ENCODE measurements around the gene ZFY. TPM values are rescaled to one million over a fixed set of nuclear protein-coding genes. Genes with fewer than 3 reads are reported as not detected.

Gene ZFY
- total and polyA plus RNA-seq, 10 of the 15 experiments (the other 5 are each of a cell fraction or from before 2014, with no cell fraction given) = not detected

DNA sequence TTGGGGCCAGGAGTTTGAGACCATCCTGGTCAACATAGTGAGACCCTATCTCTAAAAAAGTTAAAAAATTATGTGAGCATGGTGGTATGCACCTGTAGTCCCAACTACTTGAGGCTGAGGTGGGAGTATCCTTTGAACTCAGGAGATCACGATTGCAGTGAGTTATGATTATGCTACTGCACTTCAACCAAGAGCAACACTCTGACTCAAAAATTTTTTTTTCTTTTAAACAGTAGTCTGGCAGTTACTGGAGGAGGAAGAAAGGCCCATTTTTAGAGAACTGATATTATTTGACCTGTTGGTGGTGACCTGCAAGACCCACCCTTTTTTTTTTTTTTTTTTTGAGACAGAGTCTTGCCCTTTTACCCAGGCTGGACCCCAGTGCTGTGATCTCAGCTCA, 29.6 kb downstream of the ZFY start (continued):
- TF ChIP-seq GATAD2B (conservative IDR thresholded peaks at IDR 0.05; ENCODE audit: low read depth) = no peak
- no peak for TF ChIP-seq MEF2B (IDR thresholded peaks at IDR 0.05; ENCODE audit: partially characterized antibody, poor library complexity, severe bottlenecking)
- TF ChIP-seq SIN3A (IDR thresholded peaks at IDR 0.05; ENCODE audit: low read depth, low read length) = no peak

DNA sequence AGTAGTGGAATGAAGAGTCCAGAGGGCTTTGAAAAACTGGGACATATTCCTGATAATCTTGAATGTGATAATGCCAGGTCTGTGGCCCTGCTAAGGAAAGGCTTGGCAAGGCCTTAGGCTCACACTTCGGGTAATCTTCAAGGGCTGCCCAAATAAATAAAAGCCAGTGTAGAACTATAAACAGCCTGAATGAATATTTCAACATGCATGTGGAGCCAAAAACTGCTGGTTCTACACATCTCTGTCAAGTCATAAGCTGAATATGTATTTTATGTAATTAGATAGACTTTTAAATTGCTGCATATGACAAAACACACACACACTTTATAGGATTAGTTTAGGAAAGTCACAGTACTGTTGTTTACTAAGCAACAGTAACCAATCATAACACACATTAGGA, 30.4 kb downstream of the ZFY start:
- WGBS (ENCODE audit: insufficient coverage, insufficient replicate concordance, low lambda C conversion rate, missing lambda C conversion rate) = no CpG with 5 or more reads among the region's 1 CpG
- BruUV-seq (replicated peaks) = no TSS peak
- ChIA-PET SMC1A (ENCODE audit: uncharacterized antibody, unreplicated experiment) (no interaction called here), POLR2A (no interaction called here), CTCF (no interaction called here), RAD21 (ENCODE audit: unreplicated experiment) (no interaction called here)
- Histone ChIP-seq H3K4me3 (no peak overlapping the region), H3K27ac (ENCODE audit: control insufficient read depth, insufficient read depth) (no peak overlapping the region), H3K4me2 (ENCODE audit: control insufficient read depth, insufficient read depth) (no peak overlapping the region), H4K20me1 (ENCODE audit: control insufficient read depth, insufficient read depth) (no peaks in the 10 kb centered on the region), H2AFZ (ENCODE audit: control insufficient read depth, low read depth, low read length) (no peak overlapping the region), H3K9me3 (replicated peaks; ENCODE audit: control insufficient read depth, insufficient read depth, low read length) (no peaks in the 10 kb centered on the region), H3K4me1 (ENCODE audit: control insufficient read depth, insufficient read depth, low read length) (no peaks in the 10 kb centered on the region), H3K79me2 (ENCODE audit: control insufficient read depth, insufficient read depth, low read length) (no peaks in the 10 kb centered on the region), H3K9ac (ENCODE audit: control insufficient read depth, insufficient read depth, low read length) (no peak overlapping the region), H3K27me3 (replicated peaks in 1 of 2; ENCODE audit: control insufficient read depth in 2 of 2, insufficient read depth in 2 of 2, low read length in 1 of 2) (no peaks in the 10 kb centered on the region), H3K36me3 (ENCODE audit: control insufficient read depth in 2 of 2, insufficient read depth in 2 of 2, low read length in 1 of 2) (no peaks in the 10 kb centered on the region)
- FAIRE-seq = no peak
- in situ Hi-C loops (cut with MboI) (no loop called here), intact Hi-C loops (cut with micrococcal nuclease; ENCODE audit: unreplicated experiment) (no loop called here)
- ATAC-seq = no peak
- no peak for TF ChIP-seq MYC (IDR thresholded peaks at IDR 0.05; ENCODE audit: insufficient read depth, insufficient read length, insufficient replicate concordance, low read length, severe bottlenecking)
- TF ChIP-seq, protein P1, sequence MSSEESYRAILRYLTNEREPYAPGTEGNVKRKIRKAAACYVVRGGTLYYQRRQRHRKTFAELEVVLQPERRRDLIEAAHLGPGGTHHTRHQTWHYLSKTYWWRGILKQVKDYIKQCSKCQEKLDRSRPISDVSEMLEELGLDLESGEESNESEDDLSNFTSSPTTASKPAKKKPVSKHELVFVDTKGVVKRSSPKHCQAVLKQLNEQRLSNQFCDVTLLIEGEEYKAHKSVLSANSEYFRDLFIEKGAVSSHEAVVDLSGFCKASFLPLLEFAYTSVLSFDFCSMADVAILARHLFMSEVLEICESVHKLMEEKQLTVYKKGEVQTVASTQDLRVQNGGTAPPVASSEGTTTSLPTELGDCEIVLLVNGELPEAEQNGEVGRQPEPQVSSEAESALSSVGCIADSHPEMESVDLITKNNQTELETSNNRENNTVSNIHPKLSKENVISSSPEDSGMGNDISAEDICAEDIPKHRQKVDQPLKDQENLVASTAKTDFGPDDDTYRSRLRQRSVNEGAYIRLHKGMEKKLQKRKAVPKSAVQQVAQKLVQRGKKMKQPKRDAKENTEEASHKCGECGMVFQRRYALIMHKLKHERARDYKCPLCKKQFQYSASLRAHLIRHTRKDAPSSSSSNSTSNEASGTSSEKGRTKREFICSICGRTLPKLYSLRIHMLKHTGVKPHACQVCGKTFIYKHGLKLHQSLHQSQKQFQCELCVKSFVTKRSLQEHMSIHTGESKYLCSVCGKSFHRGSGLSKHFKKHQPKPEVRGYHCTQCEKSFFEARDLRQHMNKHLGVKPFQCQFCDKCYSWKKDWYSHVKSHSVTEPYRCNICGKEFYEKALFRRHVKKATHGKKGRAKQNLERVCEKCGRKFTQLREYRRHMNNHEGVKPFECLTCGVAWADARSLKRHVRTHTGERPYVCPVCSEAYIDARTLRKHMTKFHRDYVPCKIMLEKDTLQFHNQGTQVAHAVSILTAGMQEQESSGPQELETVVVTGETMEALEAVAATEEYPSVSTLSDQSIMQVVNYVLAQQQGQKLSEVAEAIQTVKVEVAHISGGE (CRISPR knock-in tag; IDR thresholded peaks at IDR 0.05) = no peak
- no peak for TF ChIP-seq NBN (IDR thresholded peaks at IDR 0.05)
- TF ChIP-seq ZNF274 (IDR thresholded peaks at IDR 0.05; ENCODE audit: insufficient read depth, insufficient read length) = no peak
- TF ChIP-seq ZSCAN29 (IDR thresholded peaks at IDR 0.05) = no peak
- TF ChIP-seq LARP7 (IDR thresholded peaks at IDR 0.05) = no peak
- TF ChIP-seq GATAD2B (conservative IDR thresholded peaks at IDR 0.05; ENCODE audit: low read depth) = no peak
- TF ChIP-seq NFYA (IDR thresholded peaks at IDR 0.05; ENCODE audit: borderline replicate concordance, low read depth, low read length) = no peak
- no peak for TF ChIP-seq MTA2 (IDR thresholded peaks at IDR 0.05; ENCODE audit: low read depth)
- TF ChIP-seq CBFB (IDR thresholded peaks at IDR 0.05; ENCODE audit: low read depth) = no peak
- no peak for TF ChIP-seq BMI1 (IDR thresholded peaks at IDR 0.05; ENCODE audit: borderline replicate concordance)
- no peak for TF ChIP-seq KDM1A (IDR thresholded peaks at IDR 0.05; ENCODE audit: borderline replicate concordance)
- TF ChIP-seq NFXL1 (IDR thresholded peaks at IDR 0.05; ENCODE audit: borderline replicate concordance) = no peak
- no peak for DNase-seq (ENCODE audit: low read depth, low spot score)
